ENCODE data around the gene ARMC7.

- no peak for TF ChIP-seq CTCF (IDR thresholded peaks at IDR 0.05)
- TF ChIP-seq POLR2A (IDR thresholded peaks at IDR 0.05) = no peak
- peak; percentile 42 to 51 (median 45) for TF ChIP-seq POLR2AphosphoS5 (IDR thresholded peaks at IDR 0.05)
Observed at GRCh38 chr17:75087558-75088453, 22.0 kb upstream of the ARMC7 start, which contains the start of gene SLC16A5.

All from breast epithelium (tissue), 3 donors.